SK-N-SH treated with all-trans-retinoic acid at 6 μM for 48 hours (cell line): ENCODE results near the gene NCAM1.

ENCODE experiments used
- CSDC2 ChIP-seq: fragments of 250-450 bp; sonication (Bioruptor Pico); IDR thresholded peaks from 2 replicates; pipeline ENCODE4 v1.5.0; 2020; ENCODE audit warnings: mild to moderate bottlenecking, moderate library complexity
- ESRRG ChIP-seq: fragments of 250-450 bp; sonication (Bioruptor Pico); IDR thresholded peaks from 2 replicates; pipeline ENCODE4 v1.6.1; 2021; ENCODE audit warnings: mild to moderate bottlenecking
- TCF4 ChIP-seq: fragments of 250-450 bp; sonication (Bioruptor Pico); IDR thresholded peaks from 2 replicates; pipeline ENCODE4 v1.8.0; 2021; ENCODE audit warnings: mild to moderate bottlenecking, moderate library complexity, borderline replicate concordance
- TOX ChIP-seq: fragments of 250-450 bp; sonication (Bioruptor Pico); IDR thresholded peaks from 2 replicates; pipeline ENCODE4 v1.8.0; 2021; ENCODE audit warnings: mild to moderate bottlenecking, moderate library complexity, borderline replicate concordance
- ZFP3 ChIP-seq: fragments of 250-450 bp; sonication (Bioruptor Pico); IDR thresholded peaks from 2 replicates; pipeline ENCODE4 v1.5.0; 2020; ENCODE audit warnings: mild to moderate bottlenecking, moderate library complexity
- ZFP30 ChIP-seq: fragments of 450-650 bp; formaldehyde crosslinking; IDR thresholded peaks from 2 replicates; pipeline ENCODE4 v1.5.0; 2022; ENCODE audit warnings: mild to moderate bottlenecking, moderate library complexity
- ZNF565 ChIP-seq: fragments of 450-650 bp; formaldehyde crosslinking; conservative IDR thresholded peaks from 2 replicates; pipeline ENCODE4 v1.5.0; 2020; ENCODE audit warnings: low read depth, mild to moderate bottlenecking, moderate library complexity
- TF ChIP-seq, protein P1 (sequence below): fragments of 250-450 bp; sonication (Bioruptor Pico); IDR thresholded peaks from 2 replicates; pipeline ENCODE4 v1.8.0; 2020; ENCODE audit warnings: mild to moderate bottlenecking, moderate library complexity, borderline replicate concordance
- TF ChIP-seq, protein P2 (sequence below): fragments of 250-450 bp; sonication (Bioruptor Pico); IDR thresholded peaks from 2 replicates; pipeline ENCODE4 v1.8.0; 2021; ENCODE audit warnings: low read depth, mild to moderate bottlenecking, moderate library complexity, borderline replicate concordance

DNA sequence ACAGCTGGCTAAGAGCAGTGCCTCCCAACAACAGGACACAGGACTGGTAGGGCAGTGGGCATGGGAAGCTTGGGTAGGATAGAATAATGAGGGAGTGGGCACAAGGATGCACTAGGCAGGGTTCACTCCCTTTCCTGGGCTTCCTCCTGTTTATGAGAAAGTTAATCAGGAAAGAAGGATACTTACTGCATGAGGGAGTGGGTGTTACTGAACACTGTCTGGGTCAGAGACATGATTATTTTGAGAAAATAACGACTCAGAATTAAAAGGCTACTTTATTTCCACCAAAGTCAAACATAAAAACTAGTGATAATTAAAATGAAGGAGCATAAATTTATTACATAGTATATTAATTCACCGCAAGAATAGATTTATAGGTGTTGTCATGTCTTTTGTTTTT is 35.8 kb downstream of the NCAM1 start:
- TF ChIP-seq ESRRG (CRISPR knock-in tag) (no peak), TOX (CRISPR knock-in tag) (no peak), ZFP30 (CRISPR knock-in tag) (no peak), ZNF565 (CRISPR knock-in tag) (no peak), TCF4 (CRISPR knock-in tag) (no peak), CSDC2 (no peak), ZFP3 (CRISPR knock-in tag) (no peak)
- TF ChIP-seq, protein P1, sequence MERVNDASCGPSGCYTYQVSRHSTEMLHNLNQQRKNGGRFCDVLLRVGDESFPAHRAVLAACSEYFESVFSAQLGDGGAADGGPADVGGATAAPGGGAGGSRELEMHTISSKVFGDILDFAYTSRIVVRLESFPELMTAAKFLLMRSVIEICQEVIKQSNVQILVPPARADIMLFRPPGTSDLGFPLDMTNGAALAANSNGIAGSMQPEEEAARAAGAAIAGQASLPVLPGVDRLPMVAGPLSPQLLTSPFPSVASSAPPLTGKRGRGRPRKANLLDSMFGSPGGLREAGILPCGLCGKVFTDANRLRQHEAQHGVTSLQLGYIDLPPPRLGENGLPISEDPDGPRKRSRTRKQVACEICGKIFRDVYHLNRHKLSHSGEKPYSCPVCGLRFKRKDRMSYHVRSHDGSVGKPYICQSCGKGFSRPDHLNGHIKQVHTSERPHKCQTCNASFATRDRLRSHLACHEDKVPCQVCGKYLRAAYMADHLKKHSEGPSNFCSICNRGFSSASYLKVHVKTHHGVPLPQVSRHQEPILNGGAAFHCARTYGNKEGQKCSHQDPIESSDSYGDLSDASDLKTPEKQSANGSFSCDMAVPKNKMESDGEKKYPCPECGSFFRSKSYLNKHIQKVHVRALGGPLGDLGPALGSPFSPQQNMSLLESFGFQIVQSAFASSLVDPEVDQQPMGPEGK (CRISPR knock-in tag) = no peak
- TF ChIP-seq, protein P2, sequence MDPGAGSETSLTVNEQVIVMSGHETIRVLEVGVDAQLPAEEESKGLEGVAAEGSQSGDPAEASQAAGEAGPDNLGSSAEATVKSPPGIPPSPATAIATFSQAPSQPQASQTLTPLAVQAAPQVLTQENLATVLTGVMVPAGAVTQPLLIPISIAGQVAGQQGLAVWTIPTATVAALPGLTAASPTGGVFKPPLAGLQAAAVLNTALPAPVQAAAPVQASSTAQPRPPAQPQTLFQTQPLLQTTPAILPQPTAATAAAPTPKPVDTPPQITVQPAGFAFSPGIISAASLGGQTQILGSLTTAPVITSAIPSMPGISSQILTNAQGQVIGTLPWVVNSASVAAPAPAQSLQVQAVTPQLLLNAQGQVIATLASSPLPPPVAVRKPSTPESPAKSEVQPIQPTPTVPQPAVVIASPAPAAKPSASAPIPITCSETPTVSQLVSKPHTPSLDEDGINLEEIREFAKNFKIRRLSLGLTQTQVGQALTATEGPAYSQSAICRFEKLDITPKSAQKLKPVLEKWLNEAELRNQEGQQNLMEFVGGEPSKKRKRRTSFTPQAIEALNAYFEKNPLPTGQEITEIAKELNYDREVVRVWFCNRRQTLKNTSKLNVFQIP (CRISPR knock-in tag) = no peak
